ENCODE measurements around the gene RPRD1B. TPM values are rescaled to one million over a fixed set of nuclear protein-coding genes. Genes with fewer than 3 reads are reported as not detected.
"Not testable (repeated sequence)": the region's sequence is repeated elsewhere in the genome, so short reads cannot be mapped to it uniquely, and the experiment has no call there.

Gene RPRD1B
- total and polyA plus RNA-seq, 2 experiments from 2014 or later = 31.0 to 43.5 TPM

DNA sequence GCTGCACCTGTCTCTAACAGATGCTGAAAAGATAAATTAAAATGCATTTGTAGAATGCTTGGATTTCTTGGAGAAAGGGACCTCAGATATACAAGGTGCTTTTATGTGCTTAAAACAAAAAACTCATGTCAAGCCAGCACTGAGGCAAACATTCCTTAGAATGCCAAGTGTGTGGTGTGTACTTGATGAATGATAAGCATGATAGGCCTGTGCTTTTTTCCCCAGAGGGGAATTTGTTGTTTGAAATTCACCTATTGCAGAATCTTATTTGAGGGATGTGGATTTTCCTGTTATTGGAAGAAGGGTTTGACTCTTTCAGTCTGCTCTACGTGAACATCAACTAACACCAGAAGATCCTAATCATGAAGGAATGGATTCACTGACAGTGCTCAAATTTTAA, 29.1 kb upstream of the RPRD1B start:
- Histone ChIP-seq H3K4me3 (no peak overlapping the region), H3K4me1 (ENCODE audit: low read depth) (peaks cover 17% of the 10 kb centered on the region), H3K27me3 (no peaks in the 10 kb centered on the region), H3K9me3 (ENCODE audit: low read depth) (no peaks in the 10 kb centered on the region), H3K36me3 (peaks cover 7% of the 10 kb centered on the region), H3K27ac (no peak overlapping the region)
- TF ChIP-seq, protein P1, sequence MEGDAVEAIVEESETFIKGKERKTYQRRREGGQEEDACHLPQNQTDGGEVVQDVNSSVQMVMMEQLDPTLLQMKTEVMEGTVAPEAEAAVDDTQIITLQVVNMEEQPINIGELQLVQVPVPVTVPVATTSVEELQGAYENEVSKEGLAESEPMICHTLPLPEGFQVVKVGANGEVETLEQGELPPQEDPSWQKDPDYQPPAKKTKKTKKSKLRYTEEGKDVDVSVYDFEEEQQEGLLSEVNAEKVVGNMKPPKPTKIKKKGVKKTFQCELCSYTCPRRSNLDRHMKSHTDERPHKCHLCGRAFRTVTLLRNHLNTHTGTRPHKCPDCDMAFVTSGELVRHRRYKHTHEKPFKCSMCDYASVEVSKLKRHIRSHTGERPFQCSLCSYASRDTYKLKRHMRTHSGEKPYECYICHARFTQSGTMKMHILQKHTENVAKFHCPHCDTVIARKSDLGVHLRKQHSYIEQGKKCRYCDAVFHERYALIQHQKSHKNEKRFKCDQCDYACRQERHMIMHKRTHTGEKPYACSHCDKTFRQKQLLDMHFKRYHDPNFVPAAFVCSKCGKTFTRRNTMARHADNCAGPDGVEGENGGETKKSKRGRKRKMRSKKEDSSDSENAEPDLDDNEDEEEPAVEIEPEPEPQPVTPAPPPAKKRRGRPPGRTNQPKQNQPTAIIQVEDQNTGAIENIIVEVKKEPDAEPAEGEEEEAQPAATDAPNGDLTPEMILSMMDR (IDR thresholded peaks at IDR 0.05; ENCODE audit: low read depth, low read length) = no peak
- DNase-seq (ENCODE audit: low read depth in 1 of 2, low spot score in 1 of 2) = no peak

DNA sequence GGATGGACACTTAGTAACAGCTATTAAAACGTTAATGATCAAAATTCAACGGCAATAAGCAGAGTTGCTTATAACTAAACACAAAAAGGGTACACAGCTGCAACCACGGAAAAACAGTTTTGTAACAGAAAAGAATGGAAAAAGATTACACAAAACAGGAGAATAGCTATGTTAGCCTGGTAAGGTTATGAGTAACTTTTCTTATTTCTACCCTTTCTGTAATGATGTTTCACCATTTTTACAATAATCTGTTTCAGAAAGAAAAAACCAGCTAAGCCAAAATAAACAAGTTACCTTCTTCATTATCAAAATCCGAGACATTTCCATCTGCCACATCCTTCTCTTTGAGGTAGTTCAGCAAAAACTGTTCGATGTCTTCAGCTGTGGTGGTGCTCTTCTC, 27.6 kb upstream of the RPRD1B start:
- peaks cover 5% of the 10 kb centered on the region for H3K36me3 ChIP-seq
- no peak overlapping the region for H3K4me3 ChIP-seq
- no peak overlapping the region for H3K27ac ChIP-seq
- no peaks in the 10 kb centered on the region for H3K27me3 ChIP-seq
- TF ChIP-seq, protein P1 (IDR thresholded peaks at IDR 0.05; ENCODE audit: low read depth, low read length) = no peak
- no peaks in the 10 kb centered on the region for H3K9me3 ChIP-seq (ENCODE audit: low read depth)
- peaks cover 17% of the 10 kb centered on the region for H3K4me1 ChIP-seq (ENCODE audit: low read depth)
- DNase-seq (ENCODE audit: low read depth in 1 of 2, low spot score in 1 of 2) = no peak

DNA sequence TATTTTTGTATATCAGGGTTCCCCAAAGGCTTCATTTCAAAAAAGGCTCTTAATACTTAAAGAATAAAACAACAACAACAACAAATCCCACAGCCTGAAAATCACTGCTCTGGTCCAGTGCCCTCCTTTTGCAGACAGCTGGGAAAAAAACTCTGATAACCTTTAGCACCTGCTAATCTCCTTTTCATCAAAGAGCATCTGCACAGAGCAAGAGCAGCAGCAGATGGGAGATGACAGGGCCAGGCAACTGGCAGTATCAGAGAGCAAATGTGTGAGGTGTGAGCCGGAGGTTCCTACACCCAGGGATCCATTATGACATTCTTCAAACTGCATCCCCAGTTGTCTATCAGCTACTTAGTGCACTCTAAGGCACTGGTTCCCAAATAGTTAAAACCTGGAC, 26.0 kb upstream of the RPRD1B start:
- Histone ChIP-seq H3K9me3 (ENCODE audit: low read depth) (no peaks in the 10 kb centered on the region), H3K4me1 (ENCODE audit: low read depth) (peaks cover 11% of the 10 kb centered on the region), H3K27me3 (no peaks in the 10 kb centered on the region), H3K36me3 (peaks cover 12% of the 10 kb centered on the region), H3K27ac (no peak overlapping the region), H3K4me3 (no peak overlapping the region)
- TF ChIP-seq, protein P1 (IDR thresholded peaks at IDR 0.05; ENCODE audit: low read depth, low read length) = no peak
- no peak for DNase-seq (ENCODE audit: low read depth in 1 of 2, low spot score in 1 of 2)

DNA sequence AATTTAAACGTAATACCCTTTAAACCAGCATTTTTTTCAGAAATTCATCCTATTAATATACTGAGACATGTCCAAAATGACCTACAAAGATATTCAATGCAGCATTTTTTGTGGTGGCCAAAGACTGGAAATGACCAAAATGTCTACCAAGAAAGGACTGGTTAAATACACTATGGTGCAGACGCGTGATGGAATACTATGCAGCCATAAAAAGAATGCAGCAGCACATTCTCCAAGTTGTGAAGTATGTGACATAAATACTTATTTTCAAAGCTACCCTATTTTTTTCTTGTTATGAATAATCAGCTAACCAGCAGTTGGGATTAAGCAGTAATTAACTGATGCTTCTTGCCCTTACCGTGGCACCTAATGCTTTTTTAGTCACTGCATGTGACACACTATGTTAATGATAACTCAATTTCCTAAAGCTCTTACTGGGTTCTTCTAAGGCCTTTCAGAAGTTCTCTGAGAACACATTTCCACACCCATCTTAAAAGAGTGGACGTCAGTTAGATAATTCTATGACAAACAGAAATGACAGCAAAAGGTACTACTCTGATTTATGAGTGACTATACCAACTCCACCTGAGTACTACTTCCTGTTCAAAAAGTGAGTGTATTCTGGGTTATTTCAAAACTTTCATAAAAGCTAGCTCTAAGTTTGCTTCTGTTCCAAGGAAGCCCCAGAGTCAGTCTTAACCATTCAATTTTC, 25.2 kb upstream of the RPRD1B start:
- Histone ChIP-seq H3K4me3 (no peak overlapping the region), H3K9me3 (ENCODE audit: low read depth) (no peaks in the 10 kb centered on the region), H3K27me3 (no peaks in the 10 kb centered on the region), H3K4me1 (ENCODE audit: low read depth) (peaks cover 9% of the 10 kb centered on the region), H3K36me3 (peaks cover 17% of the 10 kb centered on the region), H3K27ac (no peak overlapping the region)
- DNase-seq (ENCODE audit: low read depth in 1 of 2, low spot score in 1 of 2) = no peak
- TF ChIP-seq, protein P1 (IDR thresholded peaks at IDR 0.05; ENCODE audit: low read depth, low read length) = no peak

DNA sequence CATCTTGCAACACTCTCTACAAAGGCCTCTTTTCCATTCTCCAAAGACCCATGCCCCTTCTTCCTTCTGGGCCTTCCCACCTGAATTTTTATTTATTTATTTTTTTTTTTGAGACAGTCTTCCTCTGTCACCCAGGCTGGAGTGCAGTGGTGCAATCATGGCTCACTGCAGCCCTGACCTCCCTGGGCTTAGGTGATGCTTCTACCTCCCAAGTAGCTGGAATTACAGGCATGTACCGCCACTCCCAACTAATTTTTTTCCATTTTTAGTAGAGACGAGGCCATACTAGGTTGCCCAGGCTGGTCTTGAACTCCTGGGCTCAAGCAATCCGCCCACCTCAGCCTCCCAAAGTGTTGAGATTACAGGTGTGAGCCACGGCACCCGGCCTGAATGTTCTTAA, 24.1 kb upstream of the RPRD1B start:
- DNase-seq (ENCODE audit: low read depth in 1 of 2, low spot score in 1 of 2) = not testable (repeated sequence)
- peaks cover 17% of the 10 kb centered on the region for H3K36me3 ChIP-seq

DNA sequence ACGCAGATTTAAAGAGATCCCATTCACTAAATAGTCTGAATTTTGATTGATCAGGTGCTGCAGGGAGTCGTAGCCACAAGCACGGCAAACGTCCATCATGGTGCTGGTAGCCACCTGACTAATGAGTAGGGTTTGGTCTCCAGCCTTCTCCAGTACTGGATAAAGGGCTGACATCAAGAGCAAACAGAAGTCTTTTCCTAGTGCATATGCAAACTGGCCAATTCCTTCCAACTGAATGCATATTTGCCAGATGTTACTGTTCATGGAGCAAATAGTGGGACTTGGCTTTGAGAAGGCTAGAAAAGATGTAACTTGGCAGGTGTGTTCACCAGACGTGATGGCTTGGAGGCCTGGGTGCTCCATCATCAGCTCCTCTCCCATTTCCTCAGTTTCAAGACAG, 21.9 kb upstream of the RPRD1B start:
- TF ChIP-seq, protein P1 (IDR thresholded peaks at IDR 0.05; ENCODE audit: low read depth, low read length) = no peak
- peaks cover 17% of the 10 kb centered on the region for H3K36me3 ChIP-seq

More for the DNA sequence above, 24.1 kb upstream of the RPRD1B start:
- not testable (repeated sequence) for H3K9me3 ChIP-seq (ENCODE audit: low read depth); H3K27ac ChIP-seq; H3K27me3 ChIP-seq; H3K4me1 ChIP-seq (ENCODE audit: low read depth); H3K4me3 ChIP-seq

More for the DNA sequence above, 21.9 kb upstream of the RPRD1B start:
- Histone ChIP-seq H3K27me3 (no peaks in the 10 kb centered on the region), H3K27ac (no peak overlapping the region), H3K9me3 (ENCODE audit: low read depth) (no peaks in the 10 kb centered on the region), H3K4me3 (no peak overlapping the region), H3K4me1 (ENCODE audit: low read depth) (no peaks in the 10 kb centered on the region)
- no peak for DNase-seq (ENCODE audit: low read depth in 1 of 2, low spot score in 1 of 2)
